Measurements from ENCODE around the gene CDH13.

The CDH13 gene

GRCh38 chr16:82963653-82964052 is 336.9 kb downstream of the CDH13 start:
- DNase-seq: no peak

- DNase-seq: no peak
Measured at GRCh38 chr16:82965808-82966207, 339.0 kb downstream of the CDH13 start.

- no peak for DNase-seq
Measured at GRCh38 chr16:82967424-82967823, 340.7 kb downstream of the CDH13 start.

GRCh38 chr16:82971126-82971525 is 344.4 kb downstream of the CDH13 start:
- DNase-seq: no peak

GRCh38 chr16:82972331-82972919 is 345.7 kb downstream of the CDH13 start:
- no peak for DNase-seq

GRCh38 chr16:82979406-82980111 is 352.8 kb downstream of the CDH13 start:
- no peak for DNase-seq

- no peak for DNase-seq
Measured at GRCh38 chr16:82980810-82981209, 354.0 kb downstream of the CDH13 start.

- DNase-seq: no peak
Measured at GRCh38 chr16:82987767-82988166, 361.0 kb downstream of the CDH13 start.

GRCh38 chr16:82990155-82990554 is 363.4 kb downstream of the CDH13 start:
- DNase-seq: no peak

- DNase-seq: no peak
Measured at GRCh38 chr16:82991410-82991809, 364.6 kb downstream of the CDH13 start.

GRCh38 chr16:82991966-82992675 is 365.4 kb downstream of the CDH13 start:
- DNase-seq: no peak

- DNase-seq: no peak
Measured at GRCh38 chr16:82992786-82993185, 366.0 kb downstream of the CDH13 start.

GRCh38 chr16:82993415-82993814 is 366.6 kb downstream of the CDH13 start:
- no peak for DNase-seq

GRCh38 chr16:82993926-82994325 is 367.2 kb downstream of the CDH13 start:
- no peak for DNase-seq

GRCh38 chr16:82995286-82995923 is 368.6 kb downstream of the CDH13 start:
- DNase-seq: no peak

- DNase-seq: no peak
Measured at GRCh38 chr16:82995924-82996441, 369.2 kb downstream of the CDH13 start.

GRCh38 chr16:82996814-82997213 is 370.0 kb downstream of the CDH13 start:
- DNase-seq: no peak

GRCh38 chr16:82999711-83000110 is 372.9 kb downstream of the CDH13 start:
- DNase-seq: no peak

- no peak for DNase-seq
Measured at GRCh38 chr16:83002351-83003334, 375.9 kb downstream of the CDH13 start.

GRCh38 chr16:83004868-83005652 is 378.3 kb downstream of the CDH13 start:
- no peak for DNase-seq

GRCh38 chr16:83005653-83006160 is 378.9 kb downstream of the CDH13 start:
- no peak for DNase-seq
